ENCODE data around the gene CORO1A.
"Not testable (repeated sequence)": the region's sequence is repeated elsewhere in the genome, so short reads cannot be mapped to it uniquely, and the experiment has no call there.

DNA sequence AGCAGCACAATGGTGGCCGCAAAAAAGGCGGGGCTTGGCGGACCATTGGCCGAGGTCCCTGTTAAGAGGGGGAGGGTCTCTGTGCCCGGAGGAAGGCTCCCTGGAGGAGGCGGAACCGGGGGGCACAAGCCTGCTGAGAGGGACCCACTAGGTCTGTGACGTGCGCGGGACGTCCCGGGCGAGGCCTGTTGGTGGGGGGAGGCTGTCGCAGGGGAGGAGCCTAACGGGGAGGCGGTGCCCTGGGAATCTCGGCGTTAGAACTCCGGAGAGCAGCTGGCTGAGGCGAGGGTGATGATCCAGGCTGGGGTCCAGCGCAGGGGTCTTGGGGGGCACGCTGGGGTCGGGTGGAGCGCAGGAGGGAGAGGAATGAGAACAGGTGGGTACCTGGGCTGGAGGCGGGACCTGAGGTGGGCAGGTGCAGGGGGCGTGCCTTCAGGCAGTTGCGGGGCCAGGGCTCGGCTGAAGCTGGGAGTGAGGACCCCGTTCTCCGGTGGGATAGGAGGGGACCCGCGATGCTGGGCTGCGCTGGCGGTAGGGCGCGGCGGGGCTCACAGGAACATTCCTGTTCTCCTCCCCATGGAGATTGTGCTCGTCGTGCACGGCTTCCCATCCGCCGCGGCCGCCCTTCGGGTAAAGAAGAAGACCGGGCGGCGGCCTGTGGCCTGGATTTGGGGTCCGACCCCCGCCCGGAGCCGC is 22.3 kb downstream of the CORO1A start:
- TF ChIP-seq EZH2 (IDR thresholded peaks at IDR 0.05; ENCODE audit: borderline replicate concordance); CTCF (IDR thresholded peaks at IDR 0.05; ENCODE audit: poor library complexity): not testable (repeated sequence)
